ENCODE measurements around the gene ZXDC. TPM values are rescaled to one million over a fixed set of nuclear protein-coding genes. Genes with fewer than 3 reads are reported as not detected.

Gene ZXDC
- total RNA-seq, 1 experiment from 2014 or later, result 28.3 TPM

- Histone ChIP-seq H3K9me3 (ENCODE audit: control insufficient read depth, low read depth, low read length) (no peaks in the 10 kb centered on the region), H3K18ac (ENCODE audit: insufficient read length, low read depth, low read length) (no peak overlapping the region), H3K14ac (ENCODE audit: insufficient read depth, low read length) (no peak overlapping the region), H4K20me1 (ENCODE audit: control insufficient read depth, insufficient read depth, insufficient read length) (no peaks in the 10 kb centered on the region), H2BK15ac (ENCODE audit: low read depth, low read length) (no peak overlapping the region), H3T11ph (ENCODE audit: low read length) (no peak overlapping the region), H3K4me2 (ENCODE audit: insufficient read depth, insufficient read length, low read length) (no peak overlapping the region), H3K27ac (ENCODE audit: insufficient read length, low read depth, low read length) (no peak overlapping the region), H4K5ac (ENCODE audit: insufficient read length, low read depth, low read length) (no peak overlapping the region), H2AK5ac (ENCODE audit: insufficient read length, low read length) (no peak overlapping the region), H4K91ac (ENCODE audit: insufficient read length, low read depth, low read length) (no peak overlapping the region), H4K8ac (replicated peaks; ENCODE audit: insufficient read length, low read depth, low read length) (no peak overlapping the region), H3K79me1 (ENCODE audit: insufficient read depth, low read depth, low read length, poor library complexity, severe bottlenecking) (peaks cover 10% of the 10 kb centered on the region), H2AFZ (ENCODE audit: low read length) (no peak overlapping the region), H3K79me2 (ENCODE audit: insufficient read depth, low read length) (no peaks in the 10 kb centered on the region; the same call in 1 of the 2 replicates), H2BK12ac (ENCODE audit: insufficient read length, low read depth, low read length) (no peak overlapping the region), H3K23ac (ENCODE audit: insufficient read length, low read depth, low read length) (no peak overlapping the region), H3K27me3 (ENCODE audit: insufficient read depth, low read length) (no peaks in the 10 kb centered on the region), H3K4ac (ENCODE audit: low read depth, low read length) (no peak overlapping the region), H2BK120ac (ENCODE audit: low read depth, low read length, poor library complexity, severe bottlenecking) (no peak overlapping the region), H2BK5ac (ENCODE audit: insufficient read length, low read length) (no peak overlapping the region), H3K9ac (ENCODE audit: extremely low read depth, insufficient read length, low read length) (no peak overlapping the region), H3K4me1 (ENCODE audit: insufficient read depth, low read length) (no peaks in the 10 kb centered on the region), H3K56ac (ENCODE audit: insufficient read length, low read depth, low read length) (no peak overlapping the region), H2BK20ac (ENCODE audit: low read depth, low read length, poor library complexity, severe bottlenecking) (no peak overlapping the region), H3K23me2 (ENCODE audit: insufficient read length, low read depth, low read length, poor library complexity, severe bottlenecking) (no peaks in the 10 kb centered on the region)
- H3K27ac Mint-ChIP-seq, result no peak overlapping the region
- H3K4me1 Mint-ChIP-seq, result no peaks in the 10 kb centered on the region
- H3K27me3 Mint-ChIP-seq (ENCODE audit: low read depth), result no peaks in the 10 kb centered on the region
- no peaks in the 10 kb centered on the region for H3K9me3 Mint-ChIP-seq
- H3K36me3 Mint-ChIP-seq (ENCODE audit: insufficient read depth in 1 of 3, low read depth in 3 of 3), result peaks cover 45 to 90% (median 74%) of the 10 kb centered on the region in 3 experiments; a peak in 6 of 7 replicates
- no peak for DNase-seq
- TF ChIP-seq CTCF (conservative IDR thresholded peaks at IDR 0.05), result no peak
- no peak overlapping the region for H3K4me3 Mint-ChIP-seq
- no CpG with 5 or more reads among the region's 4 CpGs for WGBS (ENCODE audit: extremely low coverage, insufficient read length, low lambda C conversion rate)
These were observed 11.6 kb downstream of the ZXDC start for GRCh38 chr3:126464093-126464492.
